IMR-90 (cell line): ENCODE measurements around the gene MIOX.

Experiments
- BHLHE40 ChIP-seq: fragments of 150-350 bp; IDR thresholded peaks from 2 replicates; pipeline ENCODE4 v1.6.1; 2016; ENCODE audit warnings: mild to moderate bottlenecking, low read depth, low read length
- MXI1 ChIP-seq: IDR thresholded peaks from 2 replicates; pipeline ENCODE4 v1.6.1; 2012; ENCODE audit warnings: low read depth, mild to moderate bottlenecking, low read length, moderate library complexity, borderline replicate concordance
- RAD21 ChIP-seq: IDR thresholded peaks from 2 replicates; pipeline ENCODE4 v1.6.1; 2012; ENCODE audit warnings: low read length, improper control_type of control experiment
- RFX5 ChIP-seq: IDR thresholded peaks from 2 replicates; pipeline ENCODE4 v1.8.0; 2012; ENCODE audit warnings: low read depth, mild to moderate bottlenecking, low read length, moderate library complexity
- TF ChIP-seq, protein P1 (sequence below): conservative IDR thresholded peaks from 2 replicates; pipeline ENCODE4 v1.5.1; 2012; ENCODE audit warnings: mild to moderate bottlenecking, low read depth, low read length, improper control_type of control experiment
- TF ChIP-seq, protein P2 (sequence below): fragments of 150-350 bp; IDR thresholded peaks from 2 replicates; pipeline ENCODE4 v1.6.1; 2016; ENCODE audit warnings: low read depth, mild to moderate bottlenecking, low read length, moderate library complexity, borderline replicate concordance

DNA sequence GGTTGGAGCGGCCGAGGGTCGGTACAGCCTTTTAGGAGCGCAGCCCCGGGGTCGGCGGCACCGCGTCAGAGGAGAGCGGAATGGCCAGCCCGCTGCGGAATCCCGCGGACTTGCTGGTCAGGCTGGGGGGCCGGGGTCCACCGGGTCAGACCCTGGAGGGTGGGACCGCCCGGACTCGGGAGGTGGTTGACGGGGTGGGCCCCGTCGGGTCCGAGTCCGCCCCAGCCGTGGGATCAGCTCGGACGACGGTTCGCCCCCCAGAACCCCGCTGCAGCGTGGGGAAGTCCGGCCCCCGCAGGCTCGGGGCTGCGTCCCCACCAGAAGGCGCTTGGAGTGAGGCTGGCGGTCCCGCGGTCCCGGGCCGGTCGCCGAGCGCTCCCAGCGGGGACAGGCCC is 5.6 kb upstream of the MIOX start:
- TF ChIP-seq, protein P1, sequence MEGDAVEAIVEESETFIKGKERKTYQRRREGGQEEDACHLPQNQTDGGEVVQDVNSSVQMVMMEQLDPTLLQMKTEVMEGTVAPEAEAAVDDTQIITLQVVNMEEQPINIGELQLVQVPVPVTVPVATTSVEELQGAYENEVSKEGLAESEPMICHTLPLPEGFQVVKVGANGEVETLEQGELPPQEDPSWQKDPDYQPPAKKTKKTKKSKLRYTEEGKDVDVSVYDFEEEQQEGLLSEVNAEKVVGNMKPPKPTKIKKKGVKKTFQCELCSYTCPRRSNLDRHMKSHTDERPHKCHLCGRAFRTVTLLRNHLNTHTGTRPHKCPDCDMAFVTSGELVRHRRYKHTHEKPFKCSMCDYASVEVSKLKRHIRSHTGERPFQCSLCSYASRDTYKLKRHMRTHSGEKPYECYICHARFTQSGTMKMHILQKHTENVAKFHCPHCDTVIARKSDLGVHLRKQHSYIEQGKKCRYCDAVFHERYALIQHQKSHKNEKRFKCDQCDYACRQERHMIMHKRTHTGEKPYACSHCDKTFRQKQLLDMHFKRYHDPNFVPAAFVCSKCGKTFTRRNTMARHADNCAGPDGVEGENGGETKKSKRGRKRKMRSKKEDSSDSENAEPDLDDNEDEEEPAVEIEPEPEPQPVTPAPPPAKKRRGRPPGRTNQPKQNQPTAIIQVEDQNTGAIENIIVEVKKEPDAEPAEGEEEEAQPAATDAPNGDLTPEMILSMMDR: no peak
- TF ChIP-seq MXI1 (no peak), BHLHE40 (no peak), RFX5 (no peak), RAD21 (no peak)
- TF ChIP-seq, protein P2, sequence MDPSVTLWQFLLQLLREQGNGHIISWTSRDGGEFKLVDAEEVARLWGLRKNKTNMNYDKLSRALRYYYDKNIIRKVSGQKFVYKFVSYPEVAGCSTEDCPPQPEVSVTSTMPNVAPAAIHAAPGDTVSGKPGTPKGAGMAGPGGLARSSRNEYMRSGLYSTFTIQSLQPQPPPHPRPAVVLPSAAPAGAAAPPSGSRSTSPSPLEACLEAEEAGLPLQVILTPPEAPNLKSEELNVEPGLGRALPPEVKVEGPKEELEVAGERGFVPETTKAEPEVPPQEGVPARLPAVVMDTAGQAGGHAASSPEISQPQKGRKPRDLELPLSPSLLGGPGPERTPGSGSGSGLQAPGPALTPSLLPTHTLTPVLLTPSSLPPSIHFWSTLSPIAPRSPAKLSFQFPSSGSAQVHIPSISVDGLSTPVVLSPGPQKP: no peak
